H1 (cell line): ENCODE measurements around the gene PPP1R12C. TPM values are rescaled to one million over a fixed set of nuclear protein-coding genes. Genes with fewer than 3 reads are reported as not detected.

ENCODE experiments used
- ASH2L ChIP-seq: fragments of 200-600, 300-600 bp; sonication (generic); IDR thresholded peaks from one replicate; pipeline ENCODE4 v1.7.1; 2017; ENCODE audit warnings: low read length
- CREB1 ChIP-seq: IDR thresholded peaks from 2 replicates; pipeline ENCODE4 v1.6.1; 2012; ENCODE audit warnings: inconsistent platforms
- EP300 ChIP-seq, 2 experiments: IDR thresholded peaks; 1 replicate in 1 of 2; 2 replicates in 1 of 2; pipeline ENCODE4 v1.6.1; 2011 to 2012; ENCODE audit warnings: low read depth in 2 of 2, low read length in 2 of 2, mild to moderate bottlenecking in 2 of 2, borderline replicate concordance in 1 of 2, inconsistent platforms in 1 of 2, moderate library complexity in 1 of 2
- HDAC6 ChIP-seq: IDR thresholded peaks from one replicate; pipeline ENCODE4 v1.7.1; 2012; ENCODE audit warnings: low read depth, mild to moderate bottlenecking, inconsistent platforms, low read length, moderate library complexity
- POLR2AphosphoS5 ChIP-seq: IDR thresholded peaks from 2 replicates; pipeline ENCODE4 v1.6.1; 2011; ENCODE audit warnings: low read depth, low read length
- TAF7 ChIP-seq: optimal IDR thresholded peaks from 2 replicates; pipeline ENCODE3; 2011; ENCODE audit warnings: low read depth, mild to moderate bottlenecking, inconsistent platforms, low read length, moderate library complexity, borderline replicate concordance
- polyA plus RNA-seq, 7 experiments: library from polyadenylated mRNA; depleted of rRNA in 3 of 7; stranded (reverse) in 5 of 7; unstranded in 2 of 7; fragments of >200 nt in 5 of 7; fragments of 200-250 nt in 2 of 7; gene quantifications; 1 replicate in 5 of 7; 2 replicates in 1 of 7; 4 replicates in 1 of 7; pipeline versions ENCODE4 v1.2.1 to v1.2.3, GENCODE V29; 2011 to 2013; ENCODE audit warnings: missing spikeins in 2 of 7, mixed read lengths in 2 of 7
- total RNA-seq: library from RNA; stranded (reverse); fragmentation: NEBNext Ultra II Directional; extraction: Animal tissue kit (Norgen Biotek cat#: 25700); gene quantifications from 2 replicates; pipeline ENCODE4 v1.2.1, GENCODE V29; 2021

Gene PPP1R12C
- total and polyA plus RNA-seq, 2 of the 8 experiments (the other 6 are each of a cell fraction or from before 2014, with no cell fraction given): 31.7 to 71.5 TPM

DNA sequence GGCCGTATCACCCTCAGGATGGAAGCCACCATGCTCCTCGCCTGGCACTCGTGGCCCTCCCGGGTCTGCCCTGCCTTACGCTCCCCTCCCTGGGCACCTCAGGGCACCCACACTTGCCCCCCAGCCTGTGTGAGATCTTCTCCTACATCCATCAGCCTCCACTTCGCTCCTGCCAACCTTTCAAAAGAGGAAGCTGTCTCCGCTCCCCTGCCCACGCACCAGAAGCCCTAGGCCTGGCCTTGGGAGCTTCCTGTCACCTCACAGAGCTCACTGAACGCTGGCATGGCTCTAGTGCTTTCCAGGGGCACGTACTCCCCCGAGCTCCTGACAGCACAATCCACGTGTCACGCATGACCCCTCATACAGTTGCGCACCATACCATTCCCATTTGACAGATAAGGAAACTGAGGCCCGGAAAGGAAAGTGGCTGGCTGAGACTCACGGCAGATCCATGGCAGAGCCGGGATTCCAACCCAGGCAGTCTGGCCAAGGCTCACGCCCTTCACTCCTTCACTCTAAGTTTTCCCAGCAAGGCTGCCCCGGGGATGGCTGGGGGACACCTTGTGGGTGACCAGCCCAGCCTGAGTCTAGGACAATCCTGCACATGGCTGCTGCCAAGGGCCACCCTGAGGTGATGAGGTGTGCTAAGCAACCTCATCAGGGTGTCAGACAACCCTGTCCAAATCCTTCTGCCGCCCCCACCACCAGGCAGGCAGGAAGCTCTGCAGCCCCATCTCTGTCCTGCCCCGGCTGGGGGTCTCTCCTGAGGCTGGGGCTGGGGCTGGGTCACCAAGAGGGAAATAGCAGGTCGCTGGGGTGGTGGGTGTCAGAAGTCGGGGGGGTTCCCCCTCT is 19.3 kb downstream of the PPP1R12C start (continued):
- TF ChIP-seq EP300 (IDR thresholded peaks at IDR 0.05; ENCODE audit: borderline replicate concordance in 1 of 2, low read depth in 2 of 2, low read length in 2 of 2) (no peak), TAF7 (no peak), POLR2AphosphoS5 (no peak), HDAC6 (no peak), ASH2L (no peak), CREB1 (no peak)
- TF ChIP-seq, all 59 proteins: peak for 0
